ENCODE measurements around the gene OGN.

Gene OGN

DNA sequence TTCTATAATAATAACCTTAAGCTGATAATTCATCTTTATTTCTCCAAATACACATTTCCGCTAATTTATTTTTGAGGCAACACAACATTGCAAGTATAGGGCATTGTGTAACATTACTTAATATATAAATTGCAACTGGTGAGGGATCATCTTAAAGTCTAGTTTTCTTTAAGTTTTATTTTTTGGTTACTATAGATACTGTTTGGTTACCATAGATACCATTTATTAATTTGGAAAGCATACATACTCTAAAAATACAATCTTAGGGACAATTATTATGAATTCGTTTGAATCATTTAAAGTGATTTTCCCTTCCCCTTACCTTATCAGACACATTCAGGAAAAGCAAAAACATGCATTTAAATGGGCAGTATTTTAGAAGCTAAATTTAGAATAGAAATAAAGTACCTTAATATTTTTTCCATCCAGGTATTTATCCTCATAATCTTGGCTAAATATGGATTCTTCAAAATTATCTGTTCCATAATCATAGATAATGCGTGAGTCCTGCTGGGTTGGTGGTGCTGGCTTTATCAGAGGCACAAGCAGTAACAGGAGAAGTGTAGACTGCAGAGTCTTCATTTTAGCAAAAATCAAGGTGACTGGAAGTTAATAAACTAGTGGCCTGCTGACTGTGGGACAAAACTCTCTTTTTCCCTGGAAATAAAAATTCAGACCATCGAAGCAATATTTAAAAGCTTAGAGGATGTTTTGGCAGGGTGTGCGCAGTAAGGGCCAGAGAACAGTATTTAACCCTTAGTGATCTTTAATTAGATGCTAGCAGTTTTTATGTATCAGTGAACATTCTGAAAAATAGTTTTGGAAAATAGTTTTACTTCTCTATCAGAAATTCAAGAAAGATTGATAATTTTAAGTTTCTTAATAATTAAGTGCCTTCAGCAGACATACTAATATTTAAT is 1.3 kb downstream of the OGN start:
- no peak for DNase-seq

DNA sequence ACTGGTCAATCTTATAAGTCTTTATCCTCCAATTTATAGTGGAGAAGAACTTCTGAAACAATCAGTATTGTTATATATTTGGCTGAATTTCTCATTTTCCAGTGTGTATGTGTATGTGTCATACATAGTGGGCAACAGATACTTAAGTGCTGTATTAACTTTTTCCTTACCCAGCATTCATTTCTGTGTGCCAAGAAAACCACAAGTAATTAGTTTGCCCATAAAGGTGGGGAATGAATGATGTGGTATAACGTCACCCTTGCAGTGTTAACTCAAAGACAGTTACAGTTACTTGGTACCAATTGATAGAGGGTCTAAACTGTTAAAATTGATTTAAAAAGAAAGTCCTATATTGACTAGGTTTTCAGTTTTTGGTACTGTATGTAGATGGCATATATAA is 2.0 kb downstream of the OGN start:
- DNase-seq, result no peak

DNA sequence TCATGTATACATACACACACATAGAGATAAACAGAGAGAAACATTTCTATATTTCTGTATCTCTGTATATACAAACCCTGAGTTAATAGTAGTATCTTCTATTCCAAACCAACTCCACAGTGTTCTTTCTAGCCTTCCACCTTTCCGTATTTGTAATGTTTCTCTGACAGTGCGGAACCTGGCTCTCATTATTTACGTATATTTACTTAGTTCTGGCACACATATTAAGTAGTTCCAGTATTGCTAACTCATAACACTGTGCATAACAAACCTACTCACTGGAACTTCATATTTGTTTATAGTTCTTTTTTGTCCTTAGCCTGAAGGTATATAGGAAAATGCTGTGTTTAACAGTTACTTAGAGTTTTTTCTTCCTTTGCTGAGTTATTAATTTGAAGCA is 6.5 kb downstream of the OGN start:
- no peak for DNase-seq

DNA sequence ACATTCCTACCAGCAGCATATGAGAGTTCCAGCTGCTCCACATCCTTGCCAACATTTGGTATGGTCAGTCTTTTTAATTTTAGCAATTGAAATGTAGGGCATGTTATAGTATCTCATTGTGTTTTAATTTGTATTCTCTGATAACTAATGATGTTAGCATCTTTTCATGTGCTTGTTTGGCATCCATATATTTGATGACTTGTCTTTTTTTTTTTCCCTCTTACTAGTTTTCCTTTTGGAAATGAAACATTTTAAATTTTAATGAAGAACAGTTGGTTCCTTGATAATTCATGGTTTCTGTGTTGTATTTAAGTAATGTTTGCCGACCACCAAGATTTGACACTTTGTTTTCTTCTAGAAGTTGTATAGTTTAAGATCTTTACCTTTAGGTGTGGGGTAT is 8.8 kb downstream of the OGN start:
- DNase-seq, result no peak

DNA sequence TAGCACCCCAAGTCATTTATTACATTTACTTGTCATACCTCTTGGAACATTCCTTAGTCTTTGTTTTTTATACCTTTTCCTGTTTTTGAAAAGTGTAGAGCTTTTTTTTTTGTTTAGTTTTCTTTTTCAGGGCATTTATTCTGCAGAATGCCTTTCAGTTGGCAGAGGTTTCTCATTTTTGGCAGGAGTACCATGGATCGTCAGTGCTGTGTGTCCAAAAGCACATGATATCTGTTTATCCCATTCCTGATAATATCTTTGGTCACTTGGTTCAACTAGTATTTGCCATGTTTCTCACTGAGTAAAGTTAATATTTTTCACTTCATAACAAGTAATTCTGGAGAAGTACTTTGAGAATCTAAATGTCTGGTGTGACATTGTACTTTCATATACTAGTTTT is 10.7 kb downstream of the OGN start:
- no peak for DNase-seq

DNA sequence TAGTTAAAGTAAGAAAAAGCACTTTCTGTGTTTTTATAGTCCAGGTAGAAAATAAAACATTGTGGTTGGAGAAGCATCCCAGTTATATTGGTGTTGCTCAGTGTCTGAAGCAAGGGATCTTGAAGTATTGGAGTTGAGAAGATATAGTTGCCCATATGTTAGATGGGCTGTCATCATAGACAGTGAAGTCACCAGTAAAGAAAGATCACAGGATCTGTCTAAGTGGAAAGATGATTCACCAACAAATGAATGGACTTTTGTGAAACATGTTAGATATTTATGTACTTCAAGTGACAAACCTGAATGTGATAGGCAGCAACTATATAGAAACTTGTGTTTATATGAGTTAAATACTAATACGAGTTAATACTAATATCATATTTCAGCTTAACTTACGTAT is 11.7 kb downstream of the OGN start:
- no peak for DNase-seq

DNA sequence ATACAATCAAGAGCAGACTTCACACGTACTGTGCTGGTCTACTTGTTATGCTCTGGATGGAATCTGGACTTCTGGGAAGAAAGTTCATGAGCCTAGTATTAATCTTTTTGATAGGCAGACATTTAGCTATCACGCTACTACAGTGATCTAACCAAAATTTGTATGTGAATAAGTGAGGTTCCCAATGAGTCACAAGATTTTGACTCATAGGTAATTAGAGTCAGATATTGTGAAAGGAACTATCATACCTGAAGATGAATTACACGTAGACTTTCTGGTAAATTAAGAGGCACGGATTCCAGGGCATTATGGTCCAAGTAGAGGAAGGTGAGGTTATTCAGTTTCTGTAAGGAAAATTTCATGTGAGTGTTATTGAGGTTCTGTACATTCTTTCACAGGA is 18.4 kb downstream of the OGN start:
- no peak for DNase-seq

DNA sequence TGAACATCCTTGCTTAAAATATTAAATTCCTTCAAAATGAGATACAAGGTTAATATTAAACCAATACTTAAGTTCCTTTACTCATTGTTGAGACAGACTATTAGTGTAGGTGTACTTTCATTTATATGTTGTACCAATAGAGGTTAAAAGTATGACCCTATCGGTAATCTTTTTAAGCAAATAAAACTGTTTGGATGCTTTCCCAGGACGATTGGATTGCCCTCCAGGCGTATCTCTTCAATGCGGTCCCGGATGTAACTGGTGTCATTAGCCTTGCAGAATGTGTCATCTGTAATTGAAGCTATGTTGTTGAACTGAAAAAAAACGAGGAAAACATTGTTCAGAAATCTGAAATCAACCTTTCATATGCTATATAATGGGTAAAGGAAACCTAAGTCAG is 18.9 kb downstream of the OGN start:
- DNase-seq, result no peak

DNA sequence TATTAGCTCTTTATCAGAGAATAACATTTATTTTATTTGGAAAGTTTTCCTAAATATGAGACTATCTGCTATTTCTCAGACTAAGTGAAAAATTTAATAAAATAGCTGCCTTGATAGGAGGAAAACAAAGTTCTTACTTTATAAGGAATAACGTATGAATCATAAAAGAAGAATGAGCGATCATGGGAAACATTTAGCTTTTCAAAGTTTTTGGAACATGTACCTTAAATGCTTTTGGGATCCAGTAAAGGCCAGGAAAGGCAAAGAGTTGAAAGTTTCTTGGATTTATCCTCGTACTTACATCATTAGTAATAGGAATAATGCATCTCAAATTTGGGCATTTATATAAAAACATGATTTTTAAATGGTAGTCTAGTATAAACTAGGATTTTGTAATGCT is 19.4 kb downstream of the OGN start:
- no peak for DNase-seq

DNA sequence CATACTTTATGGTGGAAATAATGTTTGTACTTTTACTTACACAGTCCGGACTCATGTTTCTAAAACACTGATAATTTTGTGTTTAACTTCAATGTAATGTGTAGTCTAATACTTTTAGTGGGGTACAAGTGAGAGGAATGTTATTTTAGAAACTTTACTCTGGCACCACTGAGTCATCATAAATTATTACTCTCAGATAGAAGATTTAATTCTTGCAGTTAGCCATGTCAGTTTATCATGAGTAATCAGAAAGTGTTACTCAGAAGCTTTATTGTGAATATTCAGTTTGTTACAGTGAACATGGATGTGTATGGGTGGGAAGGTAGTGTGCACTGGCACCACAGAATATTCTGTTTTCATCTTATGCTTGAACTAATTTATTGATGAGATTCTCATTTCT is 20.0 kb downstream of the OGN start:
- no peak for DNase-seq

DNA sequence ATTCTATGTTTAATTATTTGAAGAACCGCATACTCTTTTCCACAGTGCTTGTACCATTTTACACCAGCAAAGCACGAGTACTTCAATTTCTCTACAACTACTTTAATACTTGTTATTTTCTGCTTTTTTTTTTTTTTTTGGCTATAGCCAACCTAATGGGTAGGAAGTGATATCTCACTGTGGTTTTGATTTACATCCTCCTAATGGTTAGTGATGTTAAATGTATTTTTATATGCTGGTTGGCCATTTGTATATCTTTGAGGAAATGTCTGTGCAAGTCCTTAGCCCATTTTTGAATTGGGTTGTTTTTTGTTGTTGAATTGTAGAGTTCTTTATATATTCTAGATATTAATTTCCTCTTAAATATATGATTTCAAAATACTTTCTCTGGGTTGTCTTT is 22.6 kb downstream of the OGN start:
- DNase-seq, result no peak

DNA sequence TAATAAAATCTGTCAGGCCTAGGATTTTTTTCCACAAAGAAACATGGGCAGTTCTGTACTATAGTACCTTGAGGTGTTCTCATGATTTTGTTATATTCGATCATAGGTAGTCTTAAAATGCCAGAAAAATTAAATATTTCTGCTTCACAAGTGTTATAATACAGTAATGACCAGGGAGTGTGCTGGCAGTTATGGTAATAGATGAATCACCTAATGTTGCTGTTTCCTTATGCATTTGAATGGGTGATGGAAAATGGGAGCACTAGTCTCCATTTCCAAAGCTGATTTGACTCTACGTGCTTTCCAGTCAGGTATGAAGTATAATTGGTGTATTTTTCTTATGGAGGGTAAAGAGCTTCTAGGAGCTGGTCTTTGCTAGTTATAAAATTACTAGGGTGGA is 23.8 kb downstream of the OGN start:
- no peak for DNase-seq

DNA sequence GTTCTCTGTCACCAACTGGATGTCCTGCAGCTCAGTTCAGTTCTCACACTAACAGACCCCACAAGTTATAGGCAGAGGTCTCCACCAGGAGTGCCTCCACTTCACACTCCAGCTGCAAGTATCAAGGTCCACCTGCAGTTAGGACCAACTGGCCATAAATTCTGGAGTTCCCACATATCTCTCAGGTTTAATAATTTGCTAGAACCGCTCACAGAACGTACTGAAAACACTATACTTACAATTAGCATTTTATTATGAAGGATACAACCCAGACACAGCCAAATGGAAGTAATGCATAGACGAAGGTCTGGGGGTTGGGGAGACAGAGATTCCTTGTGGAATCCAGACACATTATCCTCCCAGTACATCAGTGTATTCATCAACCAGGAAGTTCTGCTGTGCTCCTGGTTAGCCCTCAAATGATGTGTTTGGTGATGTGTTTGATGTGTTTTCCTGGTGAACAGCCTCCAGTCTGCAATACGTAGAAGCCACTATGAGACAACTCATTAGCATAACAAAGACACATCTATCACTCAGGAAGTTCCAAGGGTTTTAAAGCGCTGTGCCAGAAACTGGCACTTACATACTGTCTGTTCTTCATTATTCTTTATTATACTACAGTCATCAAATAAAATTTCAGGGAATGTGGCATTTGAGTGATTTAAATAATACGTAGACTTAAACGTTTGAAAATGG is 25.4 kb downstream of the OGN start:
- no peak for DNase-seq

DNA sequence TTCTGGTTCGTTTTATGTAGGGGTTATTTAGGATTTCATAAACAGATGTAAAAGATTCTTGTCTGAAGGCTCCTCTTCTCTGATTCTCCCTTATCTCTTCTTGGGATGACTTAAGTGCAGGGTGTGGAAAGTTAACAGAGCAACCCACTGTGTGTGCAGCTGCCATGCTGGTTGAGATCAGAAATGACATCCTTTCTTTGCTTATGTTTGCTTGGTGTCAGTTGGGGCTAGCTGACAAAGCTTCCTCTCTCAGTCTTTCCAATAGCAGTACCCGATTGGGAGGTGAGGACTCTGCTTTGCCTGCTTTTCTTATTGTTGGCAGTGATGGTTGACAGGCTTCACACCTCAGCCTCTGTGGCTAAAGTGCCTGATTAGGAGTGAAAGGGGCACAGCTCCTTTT is 26.5 kb downstream of the OGN start:
- no peak for DNase-seq

DNA sequence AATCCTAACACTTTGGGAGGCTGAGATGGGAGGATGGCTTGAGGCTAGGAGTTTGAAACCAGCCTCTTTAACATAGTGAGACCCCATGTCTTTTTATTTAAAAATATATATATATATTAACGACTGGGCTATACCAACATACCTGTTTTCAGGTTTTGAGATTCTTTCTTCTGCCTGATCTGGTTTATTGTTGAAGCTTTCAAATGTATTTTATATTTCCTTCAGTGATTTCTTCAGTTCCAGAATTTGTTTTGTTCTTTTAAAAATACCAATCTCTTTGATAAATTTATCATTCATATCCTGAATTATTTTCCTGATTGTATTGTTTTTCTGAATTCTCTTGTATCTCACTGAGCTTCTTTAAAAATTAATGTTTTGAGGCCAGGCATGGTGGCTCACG is 31.2 kb downstream of the OGN start:
- no peak for DNase-seq

DNA sequence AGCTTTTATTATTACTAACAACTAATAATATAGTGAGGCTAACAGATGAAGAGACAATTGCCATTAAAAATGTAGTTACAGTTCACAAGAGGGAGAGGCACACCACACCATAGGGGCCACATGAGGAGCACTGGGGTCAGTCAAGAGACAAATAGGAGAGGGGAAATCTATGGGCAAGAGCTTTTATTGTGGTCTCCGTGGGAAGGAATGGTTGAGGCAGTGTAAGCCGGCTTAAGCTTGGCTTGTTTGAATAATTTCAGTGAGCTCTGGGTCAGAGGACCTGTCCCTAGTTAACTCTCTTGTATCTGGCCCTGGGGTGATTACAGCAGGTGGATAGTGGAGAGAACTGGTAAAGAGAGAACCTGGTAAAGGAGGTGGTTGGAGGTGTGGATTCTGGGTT is 35.3 kb downstream of the OGN start:
- no peak for DNase-seq

DNA sequence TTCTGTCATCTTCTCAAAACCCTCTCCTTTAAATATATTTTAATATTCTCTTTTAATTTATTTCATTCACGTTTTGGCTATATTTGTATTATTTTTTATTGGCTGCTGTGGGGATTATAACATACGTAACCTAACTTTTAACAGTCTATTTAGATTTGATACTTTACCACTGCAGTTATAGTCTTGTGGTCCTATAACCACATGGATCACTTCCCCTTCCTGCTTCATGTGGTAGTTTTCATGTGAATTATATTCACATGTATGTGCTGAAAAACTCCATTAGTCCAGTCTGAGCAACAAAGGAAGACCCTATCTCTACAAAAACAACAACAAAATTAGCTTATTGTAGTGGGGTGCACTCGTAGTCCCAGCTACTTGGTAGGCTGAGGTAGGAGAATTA is 44.3 kb downstream of the OGN start:
- DNase-seq, result no peak

DNA sequence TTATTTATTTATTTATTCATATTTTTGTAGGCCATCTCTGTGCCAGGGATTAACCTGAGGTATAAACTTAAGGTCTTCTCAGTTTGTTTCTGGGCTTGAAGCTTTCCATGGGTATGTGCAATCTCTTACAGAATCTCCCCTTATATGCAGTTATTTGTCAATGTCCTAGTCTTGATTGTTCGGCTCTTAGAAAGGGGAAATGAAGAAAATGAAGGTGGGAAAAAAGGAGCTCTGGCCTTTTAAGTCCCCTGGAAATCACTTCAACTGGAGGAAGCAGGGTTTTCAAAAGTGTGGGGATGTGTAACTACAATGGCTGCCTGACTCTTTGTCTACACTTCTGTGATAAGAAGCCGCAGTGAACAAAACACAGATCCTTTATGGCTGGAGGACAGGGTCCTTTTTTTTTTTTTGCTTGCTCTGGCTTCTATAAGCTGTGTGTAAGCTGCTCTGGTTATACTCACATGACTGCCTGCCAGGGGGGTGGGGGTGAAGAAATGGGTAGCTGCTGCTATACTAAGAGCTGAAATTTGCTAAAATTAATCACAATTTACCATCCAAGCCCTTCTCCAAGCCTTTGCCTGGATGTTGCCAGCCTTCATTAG is 44.9 kb downstream of the OGN start:
- no peak for DNase-seq

DNA sequence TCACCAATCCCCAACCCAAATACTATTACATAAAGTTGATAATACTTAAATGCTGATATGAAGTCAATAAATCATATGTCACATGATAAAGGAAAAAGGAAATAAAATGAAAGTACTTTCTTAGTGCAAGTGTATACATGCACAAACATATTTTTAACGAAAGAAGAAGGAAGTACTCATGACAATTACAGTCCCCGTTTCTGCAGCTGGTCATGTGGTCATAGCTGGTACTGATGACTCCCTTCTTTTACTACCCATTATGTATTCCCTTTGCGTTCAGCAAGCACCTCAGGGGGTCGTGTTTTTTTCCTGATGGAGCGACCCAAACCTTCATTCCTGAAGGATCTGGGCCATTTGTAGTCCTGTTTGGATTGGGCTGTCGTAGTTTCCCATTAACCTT is 51.3 kb downstream of the OGN start:
- no peak for DNase-seq

DNA sequence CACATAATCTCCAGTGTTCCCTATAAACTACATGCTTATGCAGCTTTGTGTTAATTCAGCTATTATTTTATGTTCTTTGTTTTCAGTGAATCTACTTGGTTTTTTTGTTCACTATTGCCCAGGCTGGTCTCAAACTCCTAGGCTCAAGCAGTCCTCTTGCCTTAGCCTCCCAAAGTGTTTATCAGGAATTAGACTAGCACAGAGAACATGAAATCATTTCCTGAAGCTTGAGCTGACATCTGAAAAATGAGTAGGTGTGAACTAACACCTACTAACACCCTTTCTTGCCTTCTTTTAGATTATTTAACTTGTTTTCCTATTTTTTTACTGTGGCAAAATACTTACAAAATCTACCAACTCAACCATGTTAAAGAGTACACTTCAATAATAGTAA is 53.6 kb downstream of the OGN start:
- DNase-seq, result no peak

DNA sequence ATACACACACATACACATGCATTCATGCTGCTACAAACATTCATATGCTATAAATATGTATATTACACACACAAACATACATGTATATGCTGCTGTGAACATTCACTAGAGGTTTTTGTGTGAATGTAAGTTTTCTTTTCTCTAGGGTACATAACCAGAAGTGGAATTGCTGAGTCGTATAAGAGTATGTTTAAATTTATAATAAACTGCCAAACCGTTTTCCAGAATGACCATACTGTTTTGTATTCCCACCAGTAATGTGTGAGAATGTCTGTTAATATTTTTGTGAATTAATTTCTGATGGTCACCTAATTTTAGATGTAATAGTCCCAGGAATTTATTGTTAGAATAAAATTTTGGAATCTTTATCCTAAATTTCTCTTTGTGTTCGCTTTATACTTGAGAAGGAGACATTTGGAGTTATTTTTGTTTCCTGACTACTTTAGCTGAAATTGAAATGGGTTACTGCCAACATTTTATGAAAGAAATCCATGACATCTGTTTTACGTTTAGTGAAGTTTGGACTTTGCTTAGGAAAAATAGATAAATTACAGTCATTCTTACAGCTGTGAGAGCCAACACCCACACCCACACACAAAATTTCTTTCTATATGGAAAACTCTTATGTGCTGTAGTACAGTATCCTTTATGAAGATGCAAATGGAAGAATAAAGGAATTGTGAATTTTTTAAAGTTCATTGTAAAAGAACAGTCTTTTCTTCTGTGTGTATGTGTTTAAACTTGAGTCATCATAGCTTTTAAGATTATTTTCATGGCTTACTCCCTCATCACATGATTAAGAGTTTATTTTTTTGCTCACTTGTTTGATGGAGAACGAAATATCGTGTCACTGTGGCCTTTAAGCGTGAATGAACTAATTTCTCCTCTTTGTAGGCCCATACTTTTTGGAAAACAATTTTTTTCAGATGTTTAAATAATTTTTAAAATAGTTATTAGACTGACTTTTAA is 54.3 kb downstream of the OGN start:
- DNase-seq, result no peak

DNA sequence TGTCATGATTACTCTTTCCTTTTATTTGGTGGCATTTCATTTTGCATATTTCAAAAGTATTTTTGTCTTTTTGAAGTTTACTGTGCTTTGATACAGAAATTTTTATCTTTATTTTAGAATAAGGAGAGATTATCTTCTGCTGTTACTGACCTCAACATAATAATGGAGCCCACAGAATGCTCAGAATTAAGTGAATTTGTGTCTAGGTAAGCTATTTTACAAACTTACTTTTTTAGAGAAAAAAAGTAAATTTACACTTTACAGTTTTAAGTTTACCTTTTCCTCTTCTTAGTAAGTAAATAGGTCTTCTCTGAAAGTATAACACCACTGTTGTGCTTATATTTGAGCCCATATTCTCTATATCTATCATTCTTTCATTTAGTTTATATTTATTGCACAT is 58.8 kb downstream of the OGN start:
- DNase-seq, result no peak
